ENCODE measurements around the gene MOB2. TPM values are rescaled to one million over a fixed set of nuclear protein-coding genes. Genes with fewer than 3 reads are reported as not detected.

The MOB2 gene
- total and polyA plus RNA-seq, 4 donors = 31.6 to 45.2 (median 36.4) TPM

GRCh38 chr11:1451781-1452470 is 34.7 kb downstream of the MOB2 start:
- no peaks in the 10 kb centered on the region for H3K9me3 ChIP-seq (ENCODE audit: control insufficient read depth in 4 of 4, insufficient read depth in 3 of 4, low read length in 3 of 4)
- TF ChIP-seq CTCF (IDR thresholded peaks at IDR 0.05; ENCODE audit: control extremely low read depth, extremely low read depth) = no peak
- H3K27ac ChIP-seq (ENCODE audit: low read depth in 1 of 2, low read length in 1 of 2) = no peak overlapping the region
- DNase-seq = no peak
- H3K27me3 ChIP-seq (ENCODE audit: control insufficient read depth in 3 of 3, insufficient read depth in 3 of 3, low read length in 2 of 3) = peaks cover 0 to 11% (median 0%) of the 10 kb centered on the region in 3 donors
- H3K4me3 ChIP-seq = no peak overlapping the region
- no peak for ATAC-seq (ENCODE audit: insufficient read depth, low FRiP score)
- H3K9ac ChIP-seq (ENCODE audit: insufficient read depth in 1 of 2, low read length in 2 of 2) = no peak overlapping the region
- WGBS, 2 donors = 82 to 89% methylated on average over 27 of the region's 27 CpGs
- H3K36me3 ChIP-seq (ENCODE audit: control insufficient read depth in 4 of 4, insufficient read depth in 4 of 4, low read length in 4 of 4) = no peaks in the 10 kb centered on the region
- H3K4me1 ChIP-seq (ENCODE audit: control insufficient read depth in 5 of 5, insufficient read depth in 5 of 5, low read length in 5 of 5) = peaks cover 0 to 4% (median 0%) of the 10 kb centered on the region in 5 donors

DNA sequence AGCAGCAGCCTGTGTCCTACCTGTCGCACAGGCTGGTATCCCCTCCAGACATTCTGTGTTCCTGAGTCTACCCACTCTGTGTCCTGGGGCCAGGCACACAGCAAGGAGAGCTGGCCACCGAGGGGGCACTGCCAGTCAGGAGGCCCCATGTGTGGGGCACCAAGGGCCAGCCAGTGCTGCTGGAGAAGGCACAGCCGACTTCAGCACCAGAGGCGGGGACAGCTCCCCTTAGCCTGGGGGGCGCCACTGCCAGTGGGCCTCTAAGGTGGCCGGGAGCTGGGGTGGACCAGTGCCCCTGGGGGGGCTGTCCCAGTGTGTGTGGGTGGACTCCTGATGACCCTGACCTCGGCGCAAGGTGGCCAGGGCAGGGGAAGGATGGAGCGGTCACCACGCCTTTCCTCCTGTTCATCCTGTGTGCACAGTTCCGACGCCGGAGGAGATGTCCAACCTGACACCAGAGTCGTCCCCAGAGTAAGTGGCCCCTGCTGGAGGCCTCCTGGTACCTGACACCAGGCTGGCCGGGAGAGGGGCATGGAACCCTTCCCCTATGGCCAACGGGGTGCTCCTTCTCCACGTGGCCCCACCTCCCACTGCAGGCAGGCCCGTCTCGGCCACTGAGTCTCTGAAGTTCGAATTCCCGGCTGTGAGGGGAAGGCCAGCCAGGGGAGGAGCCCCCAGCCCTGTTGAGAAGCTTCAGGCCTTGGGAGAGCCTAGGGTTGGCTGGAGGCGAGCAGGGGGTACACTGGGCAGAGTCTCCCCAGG is 35.4 kb downstream of the MOB2 start:
- H3K36me3 ChIP-seq (ENCODE audit: control insufficient read depth in 4 of 4, insufficient read depth in 4 of 4, low read length in 4 of 4) = no peaks in the 10 kb centered on the region
- 73 to 84% methylated on average over 20 to 22 of the region's 22 CpGs for WGBS, 2 donors
- H3K9ac ChIP-seq (ENCODE audit: insufficient read depth in 1 of 2, low read length in 2 of 2) = no peak overlapping the region
- no peaks in the 10 kb centered on the region for H3K9me3 ChIP-seq (ENCODE audit: control insufficient read depth in 4 of 4, insufficient read depth in 3 of 4, low read length in 3 of 4)
- no peak overlapping the region for H3K27ac ChIP-seq (ENCODE audit: low read depth in 1 of 2, low read length in 1 of 2)
- peaks cover 0 to 4% (median 0%) of the 10 kb centered on the region in 5 donors for H3K4me1 ChIP-seq (ENCODE audit: control insufficient read depth in 5 of 5, insufficient read depth in 5 of 5, low read length in 5 of 5)
- H3K4me3 ChIP-seq = no peak overlapping the region
- TF ChIP-seq CTCF (IDR thresholded peaks at IDR 0.05; ENCODE audit: control extremely low read depth, extremely low read depth) = no peak
- no peak for DNase-seq
- ATAC-seq (ENCODE audit: insufficient read depth, low FRiP score) = no peak
- peaks cover 0 to 11% (median 0%) of the 10 kb centered on the region in 3 donors for H3K27me3 ChIP-seq (ENCODE audit: control insufficient read depth in 3 of 3, insufficient read depth in 3 of 3, low read length in 2 of 3)

GRCh38 chr11:1450344-1450875 is 36.2 kb downstream of the MOB2 start:
- DNase-seq = no peak
- Histone ChIP-seq H3K4me1 (ENCODE audit: control insufficient read depth in 5 of 5, insufficient read depth in 5 of 5, low read length in 5 of 5) (peaks cover 0 to 4% (median 0%) of the 10 kb centered on the region in 5 donors), H3K9me3 (ENCODE audit: control insufficient read depth in 4 of 4, insufficient read depth in 3 of 4, low read length in 3 of 4) (no peaks in the 10 kb centered on the region), H3K36me3 (ENCODE audit: control insufficient read depth in 4 of 4, insufficient read depth in 4 of 4, low read length in 4 of 4) (no peaks in the 10 kb centered on the region), H3K27me3 (ENCODE audit: control insufficient read depth in 3 of 3, insufficient read depth in 3 of 3, low read length in 2 of 3) (peaks cover 0 to 11% (median 0%) of the 10 kb centered on the region in 3 donors), H3K9ac (ENCODE audit: insufficient read depth in 1 of 2, low read length in 2 of 2) (no peak overlapping the region), H3K4me3 (no peak overlapping the region), H3K27ac (ENCODE audit: low read depth in 1 of 2, low read length in 1 of 2) (no peak overlapping the region)
- no peak for ATAC-seq (ENCODE audit: insufficient read depth, low FRiP score)
- no peak for TF ChIP-seq CTCF (IDR thresholded peaks at IDR 0.05; ENCODE audit: control extremely low read depth, extremely low read depth)
- WGBS, 2 donors = 87 to 92% methylated on average over 29 of the region's 29 CpGs
